ENCODE measurements around the gene CSTF1.

CSTF1 gene

DNA sequence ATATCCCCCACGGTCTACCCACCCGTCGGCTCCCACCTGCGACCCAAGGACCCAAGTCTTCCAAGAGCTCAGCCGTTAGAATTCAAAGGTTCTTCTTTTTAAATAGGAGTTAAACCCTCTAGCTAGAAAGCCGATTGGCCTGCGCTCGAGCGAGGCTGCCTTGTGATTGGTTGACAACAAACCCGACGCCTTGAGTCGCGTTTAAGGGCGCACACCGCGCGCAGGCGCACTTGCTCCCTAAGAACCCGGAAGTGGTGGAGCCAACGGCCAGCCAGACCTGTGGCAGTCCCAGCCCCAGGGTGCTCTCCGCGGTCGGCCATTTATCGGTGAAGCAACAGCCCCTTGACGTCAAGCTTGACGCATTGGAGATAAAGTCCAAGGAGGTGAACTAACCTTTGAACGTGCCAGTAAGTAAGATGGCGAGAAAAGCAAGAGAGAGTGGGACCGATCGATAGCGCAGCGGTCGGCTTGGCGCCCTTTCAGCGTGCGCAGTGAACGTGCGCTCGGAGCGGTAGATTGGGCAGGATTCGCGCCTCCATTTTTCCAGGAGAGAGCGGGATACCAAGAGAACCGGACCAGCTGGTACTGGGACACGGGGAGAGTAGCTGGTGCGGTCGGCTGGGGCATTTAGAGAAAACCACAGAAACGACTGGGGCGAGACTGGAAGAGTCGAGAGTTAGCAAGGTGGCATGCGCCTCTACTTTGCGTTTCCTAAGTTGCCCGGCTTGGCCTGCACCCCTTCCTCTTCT lies at the start of gene CSTF1, which contains the start of gene AURKA:
Gene CSTF1, plus strand, starts transcription at position 514 of the 749 bp plus-strand sequence. CDS start 2,908 bp downstream, outside the sequence.
Gene AURKA, minus strand, starts transcription at position 84 of the 749 bp plus-strand sequence. CDS start 4,018 bp downstream, outside the sequence.
- DNase-seq = peak; percentile 100

DNA sequence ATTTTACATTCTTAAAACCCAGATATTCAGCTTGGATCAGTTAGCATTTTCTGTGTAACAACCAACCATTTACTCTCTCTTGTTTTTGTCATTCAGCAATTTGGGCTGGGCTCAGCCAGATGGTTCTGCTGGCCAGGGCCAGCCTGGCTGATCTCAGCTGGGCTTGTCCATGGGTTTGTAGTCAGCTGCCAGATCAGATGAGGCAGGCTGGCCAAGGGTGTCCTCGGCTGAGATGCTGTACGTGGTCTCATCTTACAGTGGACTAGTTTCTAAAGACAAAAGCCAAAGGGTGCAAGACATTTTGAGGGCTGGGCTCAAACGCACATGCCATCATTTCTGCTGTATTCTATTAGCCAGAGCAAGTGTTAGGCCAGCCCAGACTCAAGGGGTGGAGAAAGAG lies 49.7 kb upstream of the CSTF1 start:
- no peak for DNase-seq

DNA sequence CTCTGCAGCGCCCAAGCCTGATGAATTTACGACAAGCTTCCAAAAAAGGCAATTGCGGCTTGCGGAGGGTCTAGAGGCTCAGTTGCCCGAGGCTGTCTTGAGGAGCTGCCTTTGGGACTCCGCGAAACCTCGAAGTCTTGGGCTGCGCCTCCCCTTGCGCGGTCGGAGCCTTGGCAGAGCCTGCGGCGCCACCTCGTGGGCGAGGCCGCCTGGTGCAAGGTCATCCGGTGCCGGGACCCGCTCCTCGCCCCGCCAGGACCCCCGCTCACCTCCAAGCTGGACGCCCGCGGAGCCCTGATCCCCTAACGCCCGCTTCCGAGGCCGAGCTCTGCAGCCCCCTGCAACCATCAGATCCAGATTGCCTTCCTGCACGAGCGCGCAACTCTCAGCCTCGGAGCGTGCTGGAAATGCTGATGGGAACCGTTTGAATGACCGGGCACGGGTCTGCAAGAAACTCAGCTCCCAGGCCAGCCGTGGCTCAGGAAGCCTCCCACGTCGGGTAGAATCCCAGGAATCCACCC lies 48.5 kb upstream of the CSTF1 start:
- DNase-seq = peak; percentile 81

DNA sequence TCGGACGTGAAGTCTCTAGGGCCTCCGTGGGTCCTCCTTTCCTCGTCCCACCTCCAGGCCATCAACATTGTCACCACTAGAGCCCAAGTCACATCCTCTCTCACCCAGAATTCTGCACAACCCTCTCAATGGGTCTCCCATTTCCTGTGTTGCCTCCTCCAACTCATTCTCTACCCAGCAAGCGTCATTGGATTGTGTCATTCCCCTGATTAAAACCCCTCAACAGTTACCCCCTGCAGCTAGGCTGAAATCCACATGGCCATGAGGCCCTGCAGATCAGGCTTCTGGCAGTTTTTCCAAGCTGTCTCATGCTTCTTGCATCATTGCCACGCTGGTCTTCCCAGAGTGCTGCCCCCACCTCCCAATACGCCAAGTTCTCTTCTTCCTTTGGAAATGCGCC lies 46.5 kb upstream of the CSTF1 start:
- DNase-seq = no peak

GRCh38 chr20:56347628-56348304 lies 44.7 kb upstream of the CSTF1 start:
- DNase-seq = no peak

- DNase-seq = no peak
These were observed 44.1 kb upstream of the CSTF1 start for GRCh38 chr20:56348305-56348693.

GRCh38 chr20:56348746-56349145 lies 43.7 kb upstream of the CSTF1 start:
- DNase-seq = no peak

- DNase-seq = no peak
These were observed 41.6 kb upstream of the CSTF1 start for GRCh38 chr20:56350842-56351241.

GRCh38 chr20:56352345-56353055 lies 39.9 kb upstream of the CSTF1 start:
- DNase-seq = no peak

DNA sequence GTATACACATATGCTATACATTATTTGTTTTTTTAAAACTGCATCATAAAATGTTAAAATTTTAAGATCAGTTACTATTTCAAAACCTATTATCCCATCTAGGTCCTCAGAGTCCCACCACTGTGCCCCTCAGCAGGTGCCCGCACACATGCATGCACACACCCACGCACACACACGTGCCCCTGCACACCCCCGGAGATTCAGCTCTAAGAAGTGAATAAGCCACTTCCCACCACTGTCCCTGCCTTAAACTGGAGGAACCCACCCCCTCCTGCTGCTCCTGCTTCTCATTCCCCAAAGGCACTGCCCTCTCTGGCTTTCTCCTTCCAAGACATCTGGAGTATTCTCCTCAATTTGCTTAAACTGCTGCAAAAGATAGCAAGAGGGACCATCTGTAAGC lies 39.1 kb upstream of the CSTF1 start:
- no peak for DNase-seq

GRCh38 chr20:56358070-56358469 lies 34.4 kb upstream of the CSTF1 start:
- no peak for DNase-seq

- peak; percentile 94 for DNase-seq
These were observed 33.7 kb upstream of the CSTF1 start, which contains the start of gene FAM210B for GRCh38 chr20:56358600-56359211. FAM210B (plus strand) TSS chr20:56358974; CDS start chr20:56359006, 32 bp downstream.

DNA sequence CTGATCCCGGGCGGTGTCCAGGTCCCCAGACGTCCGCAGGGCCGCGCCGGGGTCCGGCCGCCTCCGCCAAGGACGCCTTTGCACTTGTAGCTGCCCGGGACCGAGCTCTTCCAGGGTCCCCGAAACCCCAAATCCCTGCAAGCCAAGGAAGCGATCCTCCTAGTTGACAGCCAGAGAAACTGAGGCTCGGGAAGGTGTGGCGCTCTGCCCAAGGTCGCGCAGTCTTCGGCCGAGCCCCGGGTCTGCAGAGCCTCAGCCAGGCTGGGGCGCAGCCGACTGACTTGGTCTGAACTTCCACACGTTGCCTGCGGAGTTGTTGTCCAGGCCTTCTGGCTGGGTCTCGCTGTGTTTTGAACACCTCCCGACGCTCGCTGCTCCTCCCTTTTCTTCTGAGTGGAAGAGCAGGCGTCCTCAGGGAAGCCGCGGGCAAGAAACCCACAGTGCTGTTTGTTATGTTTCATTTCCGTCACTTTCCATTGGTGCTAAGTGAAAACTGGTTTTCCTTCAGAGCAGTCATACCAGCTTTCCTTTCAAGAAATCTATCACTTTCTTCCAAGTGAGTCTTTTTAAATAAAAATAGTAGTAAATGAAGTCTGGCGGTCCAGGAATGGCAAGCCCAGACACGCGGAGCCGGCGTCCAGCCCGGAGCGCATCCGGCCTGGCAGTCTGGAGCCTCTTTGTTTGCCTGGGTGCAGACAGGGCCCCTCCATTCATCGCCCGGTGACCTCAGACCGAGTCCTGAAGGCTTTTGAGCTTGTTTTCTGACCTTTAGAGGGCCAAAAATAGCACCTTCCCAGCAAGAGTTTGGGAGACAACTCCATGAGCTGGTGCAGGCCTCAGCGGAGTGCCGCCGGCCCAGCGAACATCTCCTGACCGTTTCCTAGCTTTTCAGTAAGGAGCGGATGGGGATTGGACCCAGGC lies 33.0 kb upstream of the CSTF1 start:
- DNase-seq = peak; percentile 84

DNA sequence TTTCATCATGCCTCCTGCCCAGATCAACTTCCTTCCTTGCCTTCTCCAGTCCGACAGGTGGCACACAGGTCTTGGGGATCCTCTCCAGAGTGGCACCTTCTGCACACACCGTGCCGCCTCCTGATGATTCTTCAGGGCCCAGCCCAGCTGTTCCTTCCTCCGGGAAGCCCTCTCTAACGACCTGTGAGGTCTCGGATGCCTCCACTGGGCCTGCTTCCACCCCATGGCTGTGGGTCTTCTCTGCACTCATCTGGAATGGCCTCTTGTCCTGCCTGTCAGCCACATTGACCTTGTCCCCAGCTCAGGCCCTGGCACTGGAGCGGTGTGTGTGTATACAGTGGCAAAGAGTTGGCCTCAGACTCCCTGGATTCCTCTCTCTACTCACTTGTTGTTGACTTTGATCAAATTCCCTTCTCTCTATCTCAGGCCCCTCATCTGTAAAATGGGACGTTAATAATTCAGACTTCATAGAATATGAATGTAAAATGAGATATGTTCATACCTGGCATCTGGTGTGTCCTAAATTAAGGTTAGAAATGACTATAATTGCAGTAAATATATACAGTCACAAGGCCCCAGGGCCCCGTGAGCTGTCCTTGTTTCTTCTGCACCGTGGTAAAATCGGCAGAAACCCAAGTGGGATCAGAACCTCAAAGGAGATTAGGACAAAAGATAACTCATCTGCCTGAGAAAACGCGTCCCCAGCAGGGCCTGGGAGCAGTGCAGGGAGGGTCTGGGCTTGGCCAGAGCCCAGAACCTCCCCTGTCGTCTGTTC lies 32.1 kb upstream of the CSTF1 start:
- no peak for DNase-seq

GRCh38 chr20:56360908-56361205 lies 31.6 kb upstream of the CSTF1 start:
- no peak for DNase-seq

DNA sequence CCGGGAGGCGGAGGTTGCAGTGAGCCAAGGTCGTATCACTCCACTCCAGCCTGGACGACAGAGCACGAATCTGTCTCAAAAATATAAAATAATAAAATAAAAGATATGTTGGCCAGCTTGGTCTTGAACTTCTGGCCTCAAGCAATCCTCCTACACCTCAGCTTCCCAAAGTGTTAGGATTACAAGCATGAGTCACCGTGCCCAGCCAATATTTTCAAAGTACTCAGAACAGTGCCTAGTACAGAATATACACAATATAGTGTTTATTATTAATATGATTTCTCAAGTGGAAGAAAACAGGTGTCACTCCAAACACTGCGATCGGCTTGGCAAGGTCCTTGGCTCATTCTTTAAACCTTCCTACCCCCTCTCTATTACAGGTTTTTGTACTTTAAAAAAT lies 30.5 kb upstream of the CSTF1 start:
- DNase-seq = no peak

- no peak for DNase-seq
These were observed 29.5 kb upstream of the CSTF1 start for GRCh38 chr20:56362833-56363413.

GRCh38 chr20:56363491-56363890 lies 29.0 kb upstream of the CSTF1 start:
- DNase-seq = no peak

- no peak for DNase-seq
These were observed 23.9 kb upstream of the CSTF1 start for GRCh38 chr20:56368351-56369134.

DNA sequence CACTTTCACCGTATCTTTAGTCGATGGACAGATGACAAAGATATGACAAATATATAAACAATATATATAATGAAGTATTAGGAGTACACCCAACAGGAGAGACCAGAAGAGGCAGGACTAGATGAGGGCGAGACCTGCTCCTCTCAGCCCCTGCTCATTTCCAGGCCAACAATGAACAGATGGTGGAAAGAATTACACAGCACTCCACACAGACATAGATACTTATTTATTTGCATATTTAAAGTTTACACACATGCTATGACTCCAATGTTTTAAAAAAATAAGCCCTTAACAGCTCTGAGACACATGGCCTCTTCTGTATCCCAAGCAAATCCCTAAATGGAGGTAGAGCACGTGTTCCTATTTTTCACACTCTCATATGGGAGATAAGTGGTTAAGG lies 23.3 kb upstream of the CSTF1 start:
- no peak for DNase-seq
